Lower leg skin (tissue), 4 donors: ENCODE measurements around the gene PDE8B. TPM values are rescaled to one million over a fixed set of nuclear protein-coding genes. Genes with fewer than 3 reads are reported as not detected.

ENCODE experiments used
- DNase-seq, 2 donors: peaks; one replicate each; pipeline ENCODE4 v3.0.0-alpha.2; 2019; ENCODE audit warnings: low spot score in 2 of 2
- H3K4me3 ChIP-seq: fragments of 200-600 bp; sonication (generic); 2 replicates; pipeline ENCODE4 v1.5.1; 2017; ENCODE audit warnings: mild to moderate bottlenecking, low read depth; ENCODE audit not compliant: poor library complexity, severe bottlenecking
- POLR2A ChIP-seq, 2 donors: fragments of 450-650 bp; IDR thresholded peaks; one replicate each; pipeline ENCODE4 v1.6.1; 2016 to 2017; ENCODE audit warnings: antibody characterized with exemption in 2 of 2, mild to moderate bottlenecking in 1 of 2, moderate library complexity in 1 of 2
- WGBS, 2 donors: methylation state at CpG; one replicate each; pipeline ENCODE4 v1.1.5; 2018; 5-methylcytosine and 5-hydroxymethylcytosine counted together
- intact Hi-C: fragments of 100-400 bp; cut with DNase I; formaldehyde crosslinking; loops from one replicate; pipeline ENCODE4 v1.15.0; 2023; ENCODE audit warnings: low total_unique reads
- total RNA-seq, 4 donors: library from RNA; depleted of rRNA; stranded (reverse); fragments of >200 nt; gene quantifications; one replicate each; pipeline ENCODE4 v1.1.0, GENCODE V29; 2016
- TF ChIP-seq, protein P1 (sequence below), 3 donors: fragments of 450-650 bp; IDR thresholded peaks; one replicate each; pipeline ENCODE4 v1.5.1; 2016; ENCODE audit warnings: antibody characterized with exemption in 3 of 3, mild to moderate bottlenecking in 3 of 3, moderate library complexity in 2 of 3

The PDE8B gene
- total RNA-seq, 4 donors from 2014 or later: 2.3 to 4.5 (median 2.6) TPM

GRCh38 chr5:77300451-77300850, 90.0 kb downstream of the PDE8B start:
- DNase-seq: no peak
- H3K4me3 ChIP-seq: no peak overlapping the region
- TF ChIP-seq, protein P1, sequence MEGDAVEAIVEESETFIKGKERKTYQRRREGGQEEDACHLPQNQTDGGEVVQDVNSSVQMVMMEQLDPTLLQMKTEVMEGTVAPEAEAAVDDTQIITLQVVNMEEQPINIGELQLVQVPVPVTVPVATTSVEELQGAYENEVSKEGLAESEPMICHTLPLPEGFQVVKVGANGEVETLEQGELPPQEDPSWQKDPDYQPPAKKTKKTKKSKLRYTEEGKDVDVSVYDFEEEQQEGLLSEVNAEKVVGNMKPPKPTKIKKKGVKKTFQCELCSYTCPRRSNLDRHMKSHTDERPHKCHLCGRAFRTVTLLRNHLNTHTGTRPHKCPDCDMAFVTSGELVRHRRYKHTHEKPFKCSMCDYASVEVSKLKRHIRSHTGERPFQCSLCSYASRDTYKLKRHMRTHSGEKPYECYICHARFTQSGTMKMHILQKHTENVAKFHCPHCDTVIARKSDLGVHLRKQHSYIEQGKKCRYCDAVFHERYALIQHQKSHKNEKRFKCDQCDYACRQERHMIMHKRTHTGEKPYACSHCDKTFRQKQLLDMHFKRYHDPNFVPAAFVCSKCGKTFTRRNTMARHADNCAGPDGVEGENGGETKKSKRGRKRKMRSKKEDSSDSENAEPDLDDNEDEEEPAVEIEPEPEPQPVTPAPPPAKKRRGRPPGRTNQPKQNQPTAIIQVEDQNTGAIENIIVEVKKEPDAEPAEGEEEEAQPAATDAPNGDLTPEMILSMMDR (IDR thresholded peaks at IDR 0.05): no peak
- no peak for TF ChIP-seq POLR2A (IDR thresholded peaks at IDR 0.05)
- intact Hi-C loops: no loop called here
- WGBS, 2 donors: 81 to 86% methylated on average over 3 of the region's 3 CpGs

- intact Hi-C loops: no loop called here
- H3K4me3 ChIP-seq: no peak overlapping the region
- TF ChIP-seq, protein P1 (IDR thresholded peaks at IDR 0.05): no peak
- no peak for DNase-seq
- WGBS, 2 donors: 38 to 52% methylated on average over 4 of the region's 4 CpGs
Measured at GRCh38 chr5:77301447-77301883, 91.0 kb downstream of the PDE8B start.

GRCh38 chr5:77302247-77302646, 91.8 kb downstream of the PDE8B start:
- DNase-seq: no peak
- intact Hi-C loops: no loop called here
- no peak overlapping the region for H3K4me3 ChIP-seq
- TF ChIP-seq POLR2A (IDR thresholded peaks at IDR 0.05): no peak
- TF ChIP-seq, protein P1 (IDR thresholded peaks at IDR 0.05): no peak
- WGBS, 2 donors: 66 to 87% methylated on average over 5 of the region's 5 CpGs

- TF ChIP-seq, protein P1 (IDR thresholded peaks at IDR 0.05): no peak
- no peak for TF ChIP-seq POLR2A (IDR thresholded peaks at IDR 0.05)
- DNase-seq: no peak
- no peak overlapping the region for H3K4me3 ChIP-seq
- intact Hi-C loops: no loop called here
- WGBS, 2 donors: 92 to 94% methylated on average over 3 of the region's 3 CpGs
Measured at GRCh38 chr5:77302653-77303052, 92.2 kb downstream of the PDE8B start.

DNA sequence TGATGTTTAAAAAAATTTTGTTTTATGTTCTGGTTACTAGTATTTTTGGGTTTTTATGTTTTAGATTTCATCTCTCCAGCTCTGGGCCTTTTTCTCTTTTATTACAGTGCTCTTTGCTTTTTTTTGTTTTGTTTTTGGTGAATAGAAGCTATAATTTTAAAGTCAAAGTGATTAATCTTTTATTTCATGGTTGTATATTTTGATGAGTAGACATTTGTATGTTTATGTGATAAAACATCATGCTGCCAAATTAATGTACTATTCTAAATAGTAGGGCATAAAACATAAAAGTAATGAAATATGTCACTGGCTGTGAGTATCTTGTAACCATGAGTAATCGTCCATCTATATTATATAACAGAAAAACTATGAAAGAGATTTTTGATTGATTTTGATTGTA, 93.9 kb downstream of the PDE8B start:
- TF ChIP-seq, protein P1 (IDR thresholded peaks at IDR 0.05): no peak
- no peak overlapping the region for H3K4me3 ChIP-seq
- intact Hi-C loops: no loop called here
- WGBS, 2 donors: 76 to 82% methylated on average over 1 of the region's 1 CpG
- DNase-seq: no peak

DNA sequence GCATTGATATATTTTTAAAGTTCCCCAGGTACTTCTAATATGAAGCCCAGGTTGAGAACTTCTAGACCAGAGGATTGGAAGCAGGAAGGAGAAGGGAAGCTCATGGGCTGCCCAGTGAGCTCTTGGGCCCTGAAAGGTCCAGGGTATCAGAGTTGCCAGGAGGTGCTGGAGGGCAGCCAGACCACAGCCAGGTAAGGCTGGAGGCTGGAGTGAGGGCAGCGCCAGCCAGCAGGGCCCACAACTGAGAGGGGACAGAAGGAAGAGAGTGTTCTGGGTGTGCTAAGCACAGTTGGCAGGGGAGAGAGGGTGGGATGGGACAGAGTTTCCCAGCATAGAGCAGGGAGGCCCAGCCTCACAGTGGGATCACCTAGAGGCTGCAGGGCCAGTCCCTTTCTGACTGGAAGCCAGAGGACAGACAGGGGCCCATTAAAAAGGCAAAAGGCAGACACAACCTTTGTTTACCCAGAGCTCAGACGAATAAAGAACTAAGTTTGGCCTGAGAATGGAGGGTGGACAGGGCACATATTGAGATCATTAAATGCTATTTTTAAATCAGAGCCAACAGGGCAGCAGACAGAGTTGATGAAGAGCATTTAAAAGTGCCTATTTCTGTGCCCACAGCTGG, 94.9 kb downstream of the PDE8B start:
- intact Hi-C loops: no loop called here
- no peak for TF ChIP-seq POLR2A (IDR thresholded peaks at IDR 0.05)
- TF ChIP-seq, protein P1 (IDR thresholded peaks at IDR 0.05): no peak
- DNase-seq: no peak
- 65 to 73% methylated on average over 2 of the region's 2 CpGs for WGBS, 2 donors
- no peak overlapping the region for H3K4me3 ChIP-seq
